Liver (tissue), 3 donors: ENCODE measurements around the gene HECTD1.

Experiments
- EGR1 ChIP-seq, 2 donors: IDR thresholded peaks; 2 replicates each; pipeline ENCODE4 v1.6.1; 2016 to 2018; ENCODE audit warnings: antibody characterized with exemption in 2 of 2, low read depth in 2 of 2
- RXRA ChIP-seq, 2 donors: IDR thresholded peaks; 2 replicates each; pipeline ENCODE4 v1.6.1; 2017 to 2018; ENCODE audit warnings: antibody characterized with exemption in 2 of 2, mild to moderate bottlenecking in 1 of 2
- SP1 ChIP-seq: IDR thresholded peaks from 2 replicates; pipeline ENCODE4 v1.6.1; 2018; ENCODE audit warnings: antibody characterized with exemption, mild to moderate bottlenecking
- TAF1 ChIP-seq: conservative IDR thresholded peaks from 2 replicates; pipeline ENCODE4 v1.6.1; 2016; ENCODE audit warnings: antibody characterized with exemption, mild to moderate bottlenecking
- TF ChIP-seq, protein P1 (sequence below): fragments of 150-350 bp; IDR thresholded peaks from 2 replicates; pipeline ENCODE4 v1.5.1; 2017; ENCODE audit warnings: improper control_type of control experiment, low read depth, low read length; ENCODE audit not compliant: missing input control
- TF ChIP-seq, protein P2 (sequence below): IDR thresholded peaks from 2 replicates; pipeline ENCODE4 v1.6.1; 2016; ENCODE audit warnings: antibody characterized with exemption, mild to moderate bottlenecking
- donor health status: healthy.
- donor health status: healthy.

GRCh38 chr14:31200702-31200990, 6.9 kb downstream of the HECTD1 start:
- TF ChIP-seq, protein P1, sequence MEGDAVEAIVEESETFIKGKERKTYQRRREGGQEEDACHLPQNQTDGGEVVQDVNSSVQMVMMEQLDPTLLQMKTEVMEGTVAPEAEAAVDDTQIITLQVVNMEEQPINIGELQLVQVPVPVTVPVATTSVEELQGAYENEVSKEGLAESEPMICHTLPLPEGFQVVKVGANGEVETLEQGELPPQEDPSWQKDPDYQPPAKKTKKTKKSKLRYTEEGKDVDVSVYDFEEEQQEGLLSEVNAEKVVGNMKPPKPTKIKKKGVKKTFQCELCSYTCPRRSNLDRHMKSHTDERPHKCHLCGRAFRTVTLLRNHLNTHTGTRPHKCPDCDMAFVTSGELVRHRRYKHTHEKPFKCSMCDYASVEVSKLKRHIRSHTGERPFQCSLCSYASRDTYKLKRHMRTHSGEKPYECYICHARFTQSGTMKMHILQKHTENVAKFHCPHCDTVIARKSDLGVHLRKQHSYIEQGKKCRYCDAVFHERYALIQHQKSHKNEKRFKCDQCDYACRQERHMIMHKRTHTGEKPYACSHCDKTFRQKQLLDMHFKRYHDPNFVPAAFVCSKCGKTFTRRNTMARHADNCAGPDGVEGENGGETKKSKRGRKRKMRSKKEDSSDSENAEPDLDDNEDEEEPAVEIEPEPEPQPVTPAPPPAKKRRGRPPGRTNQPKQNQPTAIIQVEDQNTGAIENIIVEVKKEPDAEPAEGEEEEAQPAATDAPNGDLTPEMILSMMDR, result no peak
- TF ChIP-seq RXRA (IDR thresholded peaks at IDR 0.05) (no peak), TAF1 (no peak), EGR1 (IDR thresholded peaks at IDR 0.05; ENCODE audit: low read depth in 2 of 2) (no peak), SP1 (no peak)
- TF ChIP-seq, protein P2, sequence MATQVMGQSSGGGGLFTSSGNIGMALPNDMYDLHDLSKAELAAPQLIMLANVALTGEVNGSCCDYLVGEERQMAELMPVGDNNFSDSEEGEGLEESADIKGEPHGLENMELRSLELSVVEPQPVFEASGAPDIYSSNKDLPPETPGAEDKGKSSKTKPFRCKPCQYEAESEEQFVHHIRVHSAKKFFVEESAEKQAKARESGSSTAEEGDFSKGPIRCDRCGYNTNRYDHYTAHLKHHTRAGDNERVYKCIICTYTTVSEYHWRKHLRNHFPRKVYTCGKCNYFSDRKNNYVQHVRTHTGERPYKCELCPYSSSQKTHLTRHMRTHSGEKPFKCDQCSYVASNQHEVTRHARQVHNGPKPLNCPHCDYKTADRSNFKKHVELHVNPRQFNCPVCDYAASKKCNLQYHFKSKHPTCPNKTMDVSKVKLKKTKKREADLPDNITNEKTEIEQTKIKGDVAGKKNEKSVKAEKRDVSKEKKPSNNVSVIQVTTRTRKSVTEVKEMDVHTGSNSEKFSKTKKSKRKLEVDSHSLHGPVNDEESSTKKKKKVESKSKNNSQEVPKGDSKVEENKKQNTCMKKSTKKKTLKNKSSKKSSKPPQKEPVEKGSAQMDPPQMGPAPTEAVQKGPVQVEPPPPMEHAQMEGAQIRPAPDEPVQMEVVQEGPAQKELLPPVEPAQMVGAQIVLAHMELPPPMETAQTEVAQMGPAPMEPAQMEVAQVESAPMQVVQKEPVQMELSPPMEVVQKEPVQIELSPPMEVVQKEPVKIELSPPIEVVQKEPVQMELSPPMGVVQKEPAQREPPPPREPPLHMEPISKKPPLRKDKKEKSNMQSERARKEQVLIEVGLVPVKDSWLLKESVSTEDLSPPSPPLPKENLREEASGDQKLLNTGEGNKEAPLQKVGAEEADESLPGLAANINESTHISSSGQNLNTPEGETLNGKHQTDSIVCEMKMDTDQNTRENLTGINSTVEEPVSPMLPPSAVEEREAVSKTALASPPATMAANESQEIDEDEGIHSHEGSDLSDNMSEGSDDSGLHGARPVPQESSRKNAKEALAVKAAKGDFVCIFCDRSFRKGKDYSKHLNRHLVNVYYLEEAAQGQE, result no peak
